OCI-LY7 (cell line): Measurements from ENCODE around the gene KRT83.

Experiments
- CTCF ChIP-seq: fragments of 200-600 bp; sonication (generic); conservative IDR thresholded peaks from 2 replicates; pipeline ENCODE4 v1.5.1; 2014; ENCODE audit warnings: mild to moderate bottlenecking, antibody characterized with exemption, low read length, moderate library complexity, mixed read lengths
- EZH2phosphoT487 ChIP-seq: fragments of 200-600 bp; sonication (generic); IDR thresholded peaks from 2 replicates; pipeline ENCODE4 v1.6.1; 2018; ENCODE audit warnings: low read depth, borderline replicate concordance, mild to moderate bottlenecking, mixed run types, antibody characterized with exemption, low read length, moderate library complexity, mixed read lengths

GRCh38 chr12:52274521-52275120 lies 46.6 kb downstream of the KRT83 start, which contains the start of gene KRT86:
- TF ChIP-seq EZH2phosphoT487 (no peak), CTCF (no peak)
